Upper lobe of right lung (tissue), 1 donor: ENCODE measurements around the gene IL1RAPL1. TPM values are rescaled to one million over a fixed set of nuclear protein-coding genes. Genes with fewer than 3 reads are reported as not detected.

ENCODE experiments used
- ATAC-seq: fragments of 200-7000 bp; cut with Tn5 transposase; one replicate; pipeline ENCODE4 v1.9.1; 2020; ENCODE audit warnings: mild to moderate bottlenecking, moderate library complexity
- DNase-seq: peaks from one replicate; pipeline ENCODE4 v3.0.0-alpha.2; 2020
- H3K27ac ChIP-seq: fragments of 200-600 bp; one replicate; pipeline ENCODE4 v1.8.0; 2022
- H3K27me3 ChIP-seq: fragments of 200-600 bp; one replicate; pipeline ENCODE4 v1.8.0; 2022; ENCODE audit warnings: mild to moderate bottlenecking
- H3K36me3 ChIP-seq: fragments of 200-600 bp; one replicate; pipeline ENCODE4 v1.8.0; 2022
- H3K4me1 ChIP-seq: fragments of 200-600 bp; one replicate; pipeline ENCODE4 v1.8.0; 2022
- H3K4me3 ChIP-seq: fragments of 200-600 bp; one replicate; pipeline ENCODE4 v1.8.0; 2022; ENCODE audit warnings: mild to moderate bottlenecking
- H3K9me3 ChIP-seq: fragments of 200-600 bp; one replicate; pipeline ENCODE4 v1.8.0; 2022
- intact Hi-C: fragments of 100-400 bp; cut with DNase I; formaldehyde crosslinking; loops from one replicate; pipeline ENCODE4 v1.11.0; 2022
- total RNA-seq: library from RNA; stranded (reverse); fragmentation: NEBNext Ultra II Directional; extraction: Animal tissue kit (Norgen Biotek cat#: 25700); gene quantifications from one replicate; pipeline ENCODE4 v1.2.1, GENCODE V29; 2021
- TF ChIP-seq, protein P1 (sequence below): fragments of 200-600 bp; IDR thresholded peaks from one replicate; pipeline ENCODE4 v1.8.0; 2022; ENCODE audit warnings: antibody characterized with exemption
- donor health status: DM: no; HTN: yes; CAD: no; lungs with severe emphysema.

The IL1RAPL1 gene
- total RNA-seq, 1 donor from 2014 or later: not detected

GRCh38 chrX:29587107-29587506 is 999.9 kb downstream of the IL1RAPL1 start:
- no peak for DNase-seq
- TF ChIP-seq, protein P1, sequence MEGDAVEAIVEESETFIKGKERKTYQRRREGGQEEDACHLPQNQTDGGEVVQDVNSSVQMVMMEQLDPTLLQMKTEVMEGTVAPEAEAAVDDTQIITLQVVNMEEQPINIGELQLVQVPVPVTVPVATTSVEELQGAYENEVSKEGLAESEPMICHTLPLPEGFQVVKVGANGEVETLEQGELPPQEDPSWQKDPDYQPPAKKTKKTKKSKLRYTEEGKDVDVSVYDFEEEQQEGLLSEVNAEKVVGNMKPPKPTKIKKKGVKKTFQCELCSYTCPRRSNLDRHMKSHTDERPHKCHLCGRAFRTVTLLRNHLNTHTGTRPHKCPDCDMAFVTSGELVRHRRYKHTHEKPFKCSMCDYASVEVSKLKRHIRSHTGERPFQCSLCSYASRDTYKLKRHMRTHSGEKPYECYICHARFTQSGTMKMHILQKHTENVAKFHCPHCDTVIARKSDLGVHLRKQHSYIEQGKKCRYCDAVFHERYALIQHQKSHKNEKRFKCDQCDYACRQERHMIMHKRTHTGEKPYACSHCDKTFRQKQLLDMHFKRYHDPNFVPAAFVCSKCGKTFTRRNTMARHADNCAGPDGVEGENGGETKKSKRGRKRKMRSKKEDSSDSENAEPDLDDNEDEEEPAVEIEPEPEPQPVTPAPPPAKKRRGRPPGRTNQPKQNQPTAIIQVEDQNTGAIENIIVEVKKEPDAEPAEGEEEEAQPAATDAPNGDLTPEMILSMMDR: no peak
- intact Hi-C loops: no loop called here
- H3K9me3 ChIP-seq: no peaks in the 10 kb centered on the region
- no peaks in the 10 kb centered on the region for H3K36me3 ChIP-seq
- no peak for ATAC-seq
- H3K4me1 ChIP-seq: no peaks in the 10 kb centered on the region
- no peaks in the 10 kb centered on the region for H3K27me3 ChIP-seq
- no peak overlapping the region for H3K27ac ChIP-seq
- no peak overlapping the region for H3K4me3 ChIP-seq

DNA sequence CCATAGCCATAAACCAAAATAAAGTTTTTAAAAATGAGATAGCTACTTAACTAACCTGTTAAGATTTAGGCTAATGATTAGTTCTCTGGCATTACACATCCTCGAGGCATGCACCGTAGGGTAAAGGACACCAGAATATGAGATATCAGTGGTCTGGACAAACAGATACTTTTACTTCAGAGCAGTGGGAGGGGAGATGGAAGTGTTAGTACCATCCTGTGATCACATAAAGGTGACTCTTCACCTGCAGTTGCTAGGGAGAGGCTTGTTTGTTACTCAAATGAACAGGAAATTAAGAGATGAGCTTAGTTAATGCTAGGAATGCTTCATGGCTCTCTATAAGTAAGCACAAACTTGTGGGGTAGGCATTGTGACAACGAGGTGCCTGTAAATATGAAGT is 1003.7 kb downstream of the IL1RAPL1 start:
- TF ChIP-seq, protein P1: no peak

GRCh38 chrX:29604381-29604780 is 1017.1 kb downstream of the IL1RAPL1 start:
- ATAC-seq: no peak
- Histone ChIP-seq H3K4me1 (no peaks in the 10 kb centered on the region), H3K36me3 (no peaks in the 10 kb centered on the region), H3K27me3 (no peaks in the 10 kb centered on the region), H3K9me3 (no peaks in the 10 kb centered on the region), H3K27ac (no peak overlapping the region), H3K4me3 (no peak overlapping the region)
- intact Hi-C loops: no loop called here
- DNase-seq: no peak
- TF ChIP-seq, protein P1: no peak

More for the DNA sequence above, 1003.7 kb downstream of the IL1RAPL1 start:
- Histone ChIP-seq H3K27ac (no peak overlapping the region), H3K27me3 (no peaks in the 10 kb centered on the region), H3K36me3 (no peaks in the 10 kb centered on the region), H3K4me3 (no peak overlapping the region), H3K9me3 (no peaks in the 10 kb centered on the region), H3K4me1 (no peaks in the 10 kb centered on the region)
- intact Hi-C loops: no loop called here
- no peak for ATAC-seq
- DNase-seq: no peak

DNA sequence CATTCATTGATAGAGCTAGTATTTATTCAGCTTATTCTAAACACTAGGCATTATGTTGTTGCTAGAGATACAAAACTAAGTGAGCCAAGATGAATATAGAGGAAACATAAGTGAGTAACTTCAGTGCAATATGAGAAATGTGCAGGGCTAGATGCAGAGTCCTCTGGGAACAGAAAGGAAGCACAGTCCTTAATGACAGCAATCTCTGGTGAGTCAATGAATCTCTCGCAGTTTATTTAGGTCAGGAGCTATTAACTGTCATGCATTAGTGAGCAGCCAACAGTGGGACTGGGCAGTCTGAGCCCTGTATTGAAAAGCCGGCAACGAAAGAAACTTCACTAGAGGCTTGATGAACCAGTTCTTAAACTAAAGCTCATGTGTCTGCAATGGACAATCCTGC is 1030.0 kb downstream of the IL1RAPL1 start:
- no peak for DNase-seq
- Histone ChIP-seq H3K27ac (no peak overlapping the region), H3K9me3 (no peaks in the 10 kb centered on the region), H3K36me3 (no peaks in the 10 kb centered on the region), H3K27me3 (no peaks in the 10 kb centered on the region), H3K4me3 (no peak overlapping the region), H3K4me1 (no peaks in the 10 kb centered on the region)
- no peak for ATAC-seq
- TF ChIP-seq, protein P1: no peak
- intact Hi-C loops: no loop called here

DNA sequence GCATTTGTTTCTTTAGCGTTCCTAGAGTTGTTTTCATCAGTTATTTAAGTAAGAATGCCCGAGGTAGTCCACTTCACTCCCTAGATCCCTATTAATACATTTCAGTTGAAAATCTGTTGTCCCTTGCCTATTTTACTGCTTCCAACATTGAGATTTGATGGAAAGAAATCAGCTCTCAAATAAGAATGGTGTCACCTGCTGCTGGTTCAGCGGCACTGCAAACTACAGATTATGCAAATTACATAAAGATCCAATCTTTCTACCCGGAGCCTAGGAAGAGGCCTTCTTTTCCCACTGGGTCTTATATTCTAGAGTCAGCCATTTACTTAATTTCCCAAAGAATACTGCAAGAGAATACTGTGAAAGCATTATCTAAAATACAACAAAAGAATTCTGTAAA is 1030.5 kb downstream of the IL1RAPL1 start:
- no peaks in the 10 kb centered on the region for H3K4me1 ChIP-seq
- H3K27ac ChIP-seq: no peak overlapping the region
- intact Hi-C loops: no loop called here
- no peak overlapping the region for H3K4me3 ChIP-seq
- no peaks in the 10 kb centered on the region for H3K9me3 ChIP-seq
- ATAC-seq (no peak), DNase-seq (no peak)
- H3K27me3 ChIP-seq: no peaks in the 10 kb centered on the region
- H3K36me3 ChIP-seq: no peaks in the 10 kb centered on the region
- TF ChIP-seq, protein P1: no peak

- no peak overlapping the region for H3K4me3 ChIP-seq
- TF ChIP-seq, protein P1: no peak
- no peaks in the 10 kb centered on the region for H3K9me3 ChIP-seq
- no peak for DNase-seq
- no peaks in the 10 kb centered on the region for H3K4me1 ChIP-seq
- no peaks in the 10 kb centered on the region for H3K36me3 ChIP-seq
- ATAC-seq: no peak
- intact Hi-C loops: no loop called here
- H3K27me3 ChIP-seq: no peaks in the 10 kb centered on the region
- no peak overlapping the region for H3K27ac ChIP-seq
Measured at GRCh38 chrX:29627833-29628232, 1040.6 kb downstream of the IL1RAPL1 start.
